Measurements from ENCODE around the gene SPNS1. TPM values are rescaled to one million over a fixed set of nuclear protein-coding genes. Genes with fewer than 3 reads are reported as not detected.
A peak's percentile ranks its signal among the peaks of the same experiment; 100 is the strongest.
"Not testable (repeated sequence)": the region's sequence is repeated elsewhere in the genome, so short reads cannot be mapped to it uniquely, and the experiment has no call there.

SPNS1 gene
- total RNA-seq, 4 donors from 2014 or later, result 12.7 to 26.0 (median 23.4) TPM

DNA sequence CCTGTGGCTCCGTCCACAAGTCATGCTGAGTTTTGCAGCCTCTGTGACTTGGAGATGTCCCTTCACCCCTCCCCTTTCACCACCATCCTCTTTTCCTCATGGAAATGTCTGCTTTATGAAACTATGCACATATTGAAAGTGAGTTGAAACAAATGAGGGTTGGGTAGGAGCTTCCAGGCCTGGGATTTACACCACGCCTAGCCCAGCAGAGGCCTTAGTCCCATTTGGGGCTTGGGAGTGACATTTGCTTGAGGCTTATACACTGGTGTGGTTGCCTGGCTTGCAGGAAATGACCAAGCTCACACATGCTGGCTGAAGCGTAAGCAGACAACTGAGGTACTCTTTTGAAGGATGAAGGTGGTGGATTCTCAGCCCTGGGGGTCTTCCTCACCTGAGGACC, 10.5 kb upstream of the SPNS1 start:
- intact Hi-C loops (cut with DNase I; ENCODE audit: low total_unique reads) (no loop called here), in situ Hi-C loops (cut with MboI; ENCODE audit: low sequenced_read_pairs in 4 of 4) (no loop called here)
- Histone ChIP-seq H3K4me3 (no peak overlapping the region), H3K27me3 (no peaks in the 10 kb centered on the region), H3K27ac (no peak overlapping the region), H3K4me1 (no peaks in the 10 kb centered on the region), H3K9me3 (no peaks in the 10 kb centered on the region), H3K36me3 (peaks cover 0 to 50% of the 10 kb centered on the region in 2 donors)
- TF ChIP-seq, protein P1, sequence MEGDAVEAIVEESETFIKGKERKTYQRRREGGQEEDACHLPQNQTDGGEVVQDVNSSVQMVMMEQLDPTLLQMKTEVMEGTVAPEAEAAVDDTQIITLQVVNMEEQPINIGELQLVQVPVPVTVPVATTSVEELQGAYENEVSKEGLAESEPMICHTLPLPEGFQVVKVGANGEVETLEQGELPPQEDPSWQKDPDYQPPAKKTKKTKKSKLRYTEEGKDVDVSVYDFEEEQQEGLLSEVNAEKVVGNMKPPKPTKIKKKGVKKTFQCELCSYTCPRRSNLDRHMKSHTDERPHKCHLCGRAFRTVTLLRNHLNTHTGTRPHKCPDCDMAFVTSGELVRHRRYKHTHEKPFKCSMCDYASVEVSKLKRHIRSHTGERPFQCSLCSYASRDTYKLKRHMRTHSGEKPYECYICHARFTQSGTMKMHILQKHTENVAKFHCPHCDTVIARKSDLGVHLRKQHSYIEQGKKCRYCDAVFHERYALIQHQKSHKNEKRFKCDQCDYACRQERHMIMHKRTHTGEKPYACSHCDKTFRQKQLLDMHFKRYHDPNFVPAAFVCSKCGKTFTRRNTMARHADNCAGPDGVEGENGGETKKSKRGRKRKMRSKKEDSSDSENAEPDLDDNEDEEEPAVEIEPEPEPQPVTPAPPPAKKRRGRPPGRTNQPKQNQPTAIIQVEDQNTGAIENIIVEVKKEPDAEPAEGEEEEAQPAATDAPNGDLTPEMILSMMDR (IDR thresholded peaks at IDR 0.05 in 4 of 5, conservative IDR thresholded peaks at IDR 0.05 in 1 of 5), result no peak
- TF ChIP-seq POLR2A (IDR thresholded peaks at IDR 0.05), result no peak
- DNase-seq (no peak), ATAC-seq (no peak)

DNA sequence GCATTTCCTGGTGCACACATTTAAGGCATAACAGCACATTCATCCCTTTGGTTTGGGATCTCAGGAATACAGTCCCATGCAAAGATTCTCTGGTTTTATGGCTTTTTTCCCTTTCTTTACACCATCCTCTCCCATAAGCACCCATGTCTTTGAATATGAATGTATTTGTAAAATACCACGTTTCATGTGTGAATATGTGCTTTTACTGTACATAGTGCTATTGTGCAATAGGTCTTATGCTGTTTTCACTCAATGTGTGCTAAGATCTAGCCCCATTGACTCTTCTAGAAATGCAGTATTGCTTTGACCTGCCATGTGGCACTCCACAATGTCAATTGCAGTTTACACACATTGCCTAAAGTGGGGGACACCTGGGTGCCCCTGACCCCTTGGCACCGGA, 10.1 kb upstream of the SPNS1 start:
- no peak for TF ChIP-seq POLR2A (IDR thresholded peaks at IDR 0.05)
- TF ChIP-seq, protein P1 (IDR thresholded peaks at IDR 0.05 in 4 of 5, conservative IDR thresholded peaks at IDR 0.05 in 1 of 5), result no peak
- no peaks in the 10 kb centered on the region for H3K4me1 ChIP-seq
- H3K4me3 ChIP-seq, result no peak overlapping the region
- peaks cover 0 to 45% of the 10 kb centered on the region in 2 donors for H3K36me3 ChIP-seq
- intact Hi-C loops (cut with DNase I; ENCODE audit: low total_unique reads) (no loop called here), in situ Hi-C loops (cut with MboI; ENCODE audit: low sequenced_read_pairs in 4 of 4) (no loop called here)
- H3K9me3 ChIP-seq, result no peaks in the 10 kb centered on the region
- no peak overlapping the region for H3K27ac ChIP-seq
- no peak for ATAC-seq
- H3K27me3 ChIP-seq, result no peaks in the 10 kb centered on the region
- no peak for DNase-seq

DNA sequence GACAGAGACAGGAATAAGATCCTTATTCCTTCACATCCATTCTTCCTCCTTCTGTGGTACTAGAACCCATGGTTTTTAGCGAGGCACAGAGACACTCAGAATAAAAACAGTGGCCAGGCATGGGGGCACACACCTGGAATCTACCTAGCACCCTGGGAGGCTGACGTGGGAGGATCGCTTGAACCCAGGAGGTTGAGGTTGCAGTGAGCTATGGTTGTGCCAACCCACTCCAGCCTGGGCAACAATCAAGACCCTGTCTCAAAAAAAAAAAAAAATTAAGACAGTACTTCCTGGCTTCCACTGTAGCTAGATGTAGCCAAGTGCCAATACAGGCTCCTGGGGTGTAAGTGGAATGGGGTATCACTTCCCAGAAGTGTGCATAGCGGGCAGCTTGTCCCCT, 7.4 kb upstream of the SPNS1 start:
- H3K36me3 ChIP-seq, result peaks cover 0 to 29% of the 10 kb centered on the region in 2 donors
- no peak overlapping the region for H3K4me3 ChIP-seq
- in situ Hi-C loops (cut with MboI; ENCODE audit: low sequenced_read_pairs in 4 of 4), result no loop called here
- TF ChIP-seq POLR2A (IDR thresholded peaks at IDR 0.05), result no peak
- TF ChIP-seq, protein P1 (IDR thresholded peaks at IDR 0.05 in 4 of 5, conservative IDR thresholded peaks at IDR 0.05 in 1 of 5), result no peak
- ATAC-seq (no peak), DNase-seq (no peak)
- no peaks in the 10 kb centered on the region for H3K9me3 ChIP-seq
- H3K27ac ChIP-seq, result no peak overlapping the region
- intact Hi-C loops (cut with DNase I; ENCODE audit: low total_unique reads), result no loop called here
- no peaks in the 10 kb centered on the region for H3K27me3 ChIP-seq
- H3K4me1 ChIP-seq, result no peaks in the 10 kb centered on the region

DNA sequence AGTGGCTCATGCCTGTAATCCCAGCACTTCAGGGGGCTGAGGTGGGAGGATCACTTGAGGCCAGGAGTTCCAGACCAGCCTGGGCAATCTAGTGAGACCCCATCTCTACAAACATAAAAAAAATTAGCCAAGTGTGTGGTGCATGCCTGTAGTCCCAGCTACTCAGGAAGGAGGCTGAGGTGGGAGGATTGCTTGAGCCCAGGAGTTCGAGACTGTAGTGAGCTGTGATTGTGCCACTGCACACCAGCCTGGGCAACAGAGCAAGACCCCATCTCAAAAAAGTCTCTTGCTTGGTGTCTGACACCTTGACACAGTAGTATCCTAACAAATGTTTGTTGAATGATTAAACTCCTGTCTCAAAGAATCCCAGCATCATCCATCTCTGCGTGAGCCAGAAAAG, 4.9 kb upstream of the SPNS1 start:
- H3K4me1 ChIP-seq, result not testable (repeated sequence)

DNA sequence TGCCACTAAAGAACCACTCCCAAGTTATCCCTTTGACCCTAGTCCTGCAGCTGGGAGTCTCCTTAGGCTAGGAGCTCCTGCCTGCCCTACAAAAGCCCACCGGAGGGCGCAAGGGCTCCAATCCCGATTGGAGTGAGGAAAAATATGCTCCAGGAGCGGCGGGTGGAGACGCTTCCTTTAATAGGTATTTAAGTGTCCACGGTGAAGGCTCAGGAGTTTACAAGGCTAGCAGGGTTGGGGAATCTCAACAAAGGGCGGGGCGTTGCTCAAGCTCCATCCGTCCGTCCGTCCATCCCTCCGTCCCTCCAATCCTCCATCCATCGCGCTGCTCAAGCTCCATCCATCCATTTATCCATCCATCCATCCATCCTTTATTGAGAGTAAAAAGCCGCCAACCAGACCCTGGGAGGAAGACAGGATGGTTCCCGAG, 556 bp upstream of the SPNS1 start:
- TF ChIP-seq POLR2A (IDR thresholded peaks at IDR 0.05), result no peak
- TF ChIP-seq, protein P1 (IDR thresholded peaks at IDR 0.05 in 4 of 5, conservative IDR thresholded peaks at IDR 0.05 in 1 of 5), result peak in 3 of 5 experiments; percentile 19 to 42 (median 32)
- ATAC-seq (peak in 1 of 2 donors; percentile 21), DNase-seq (no peak)
- intact Hi-C loops (cut with DNase I; ENCODE audit: low total_unique reads), result loop anchor here (1.0 to 10.0 kb wide), 2 partner anchors 24 to 831 kb away; partner anchors contain the start of genes MAZ and NFATC2IP
- Histone ChIP-seq H3K27ac (peak overlapping the region; percentile 81 to 89 (median 84)), H3K4me3 (peak overlapping the region; percentile 90 to 98 (median 95)), H3K9me3 (no peaks in the 10 kb centered on the region), H3K4me1 (peaks cover 14 to 20% of the 10 kb centered on the region in 2 donors), H3K27me3 (no peaks in the 10 kb centered on the region), H3K36me3 (peaks cover 0 to 14% of the 10 kb centered on the region in 2 donors)
- in situ Hi-C loops (cut with MboI; ENCODE audit: low sequenced_read_pairs in 4 of 4), result no loop called here

More for the DNA sequence above, 4.9 kb upstream of the SPNS1 start:
- ATAC-seq; H3K36me3 ChIP-seq; in situ Hi-C loops (cut with MboI; ENCODE audit: low sequenced_read_pairs in 4 of 4); H3K27ac ChIP-seq; H3K4me3 ChIP-seq; H3K9me3 ChIP-seq; DNase-seq; H3K27me3 ChIP-seq: not testable (repeated sequence)
- intact Hi-C loops (cut with DNase I; ENCODE audit: low total_unique reads), result loop anchor here (10.0 kb wide), 1 partner anchor 835 kb away; the partner anchor contains the start of gene MAZ
